GM12873 (cell line): ENCODE results near the gene PCLO.

Experiments
- CTCF ChIP-seq: IDR thresholded peaks from 2 replicates; pipeline ENCODE4 v1.5.1; 2012; ENCODE audit warnings: low read depth, mild to moderate bottlenecking, moderate library complexity, low read length, control low read depth; ENCODE audit not compliant: insufficient read depth; ENCODE audit errors: missing control alignments

The PCLO gene

GRCh38 chr7:83162402-83163256 is at the start of gene PCLO:
Gene PCLO (minus strand): TSS chr7:83162884. CDS start chr7:83162592, 292 bp downstream.
- no peak for TF ChIP-seq CTCF

- no peak for TF ChIP-seq CTCF
These were observed 49.0 kb upstream of the PCLO start for GRCh38 chr7:83211685-83212084.

GRCh38 chr7:83210479-83210878 is 47.8 kb upstream of the PCLO start:
- no peak for TF ChIP-seq CTCF

GRCh38 chr7:83204715-83205114 is 42.0 kb upstream of the PCLO start:
- no peak for TF ChIP-seq CTCF

GRCh38 chr7:83201355-83201754 is 38.7 kb upstream of the PCLO start:
- TF ChIP-seq CTCF = no peak

GRCh38 chr7:83190659-83191389 is 28.1 kb upstream of the PCLO start:
- TF ChIP-seq CTCF = no peak

GRCh38 chr7:83178796-83179195 is 16.1 kb upstream of the PCLO start:
- TF ChIP-seq CTCF = no peak
